Right renal pelvis (tissue), 4 donors: ENCODE data around the gene PLEKHN1. TPM values are rescaled to one million over a fixed set of nuclear protein-coding genes. Genes with fewer than 3 reads are reported as not detected.

ENCODE experiments used
- DNase-seq, 4 donors: peaks; one replicate each; pipeline ENCODE4 v3.0.0-alpha.2; 2013; ENCODE audit warnings: low read depth in 4 of 4, low spot score in 3 of 4, missing footprints in 1 of 4
- polyA plus RNA-seq, 4 donors: library from polyadenylated mRNA; unstranded; fragments of 120-200 nt; gene quantifications; one replicate each; pipeline ENCODE4 v1.2.1, GENCODE V29; 2013; ENCODE audit not compliant: insufficient read length in 4 of 4

PLEKHN1 gene, protein sequence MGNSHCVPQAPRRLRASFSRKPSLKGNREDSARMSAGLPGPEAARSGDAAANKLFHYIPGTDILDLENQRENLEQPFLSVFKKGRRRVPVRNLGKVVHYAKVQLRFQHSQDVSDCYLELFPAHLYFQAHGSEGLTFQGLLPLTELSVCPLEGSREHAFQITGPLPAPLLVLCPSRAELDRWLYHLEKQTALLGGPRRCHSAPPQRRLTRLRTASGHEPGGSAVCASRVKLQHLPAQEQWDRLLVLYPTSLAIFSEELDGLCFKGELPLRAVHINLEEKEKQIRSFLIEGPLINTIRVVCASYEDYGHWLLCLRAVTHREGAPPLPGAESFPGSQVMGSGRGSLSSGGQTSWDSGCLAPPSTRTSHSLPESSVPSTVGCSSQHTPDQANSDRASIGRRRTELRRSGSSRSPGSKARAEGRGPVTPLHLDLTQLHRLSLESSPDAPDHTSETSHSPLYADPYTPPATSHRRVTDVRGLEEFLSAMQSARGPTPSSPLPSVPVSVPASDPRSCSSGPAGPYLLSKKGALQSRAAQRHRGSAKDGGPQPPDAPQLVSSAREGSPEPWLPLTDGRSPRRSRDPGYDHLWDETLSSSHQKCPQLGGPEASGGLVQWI
- 1 to 10 TPM in 1 of 4 donors, under 1 TPM in 3; 0.13 to 1.2 (median 0.46) TPM for polyA plus RNA-seq

DNA sequence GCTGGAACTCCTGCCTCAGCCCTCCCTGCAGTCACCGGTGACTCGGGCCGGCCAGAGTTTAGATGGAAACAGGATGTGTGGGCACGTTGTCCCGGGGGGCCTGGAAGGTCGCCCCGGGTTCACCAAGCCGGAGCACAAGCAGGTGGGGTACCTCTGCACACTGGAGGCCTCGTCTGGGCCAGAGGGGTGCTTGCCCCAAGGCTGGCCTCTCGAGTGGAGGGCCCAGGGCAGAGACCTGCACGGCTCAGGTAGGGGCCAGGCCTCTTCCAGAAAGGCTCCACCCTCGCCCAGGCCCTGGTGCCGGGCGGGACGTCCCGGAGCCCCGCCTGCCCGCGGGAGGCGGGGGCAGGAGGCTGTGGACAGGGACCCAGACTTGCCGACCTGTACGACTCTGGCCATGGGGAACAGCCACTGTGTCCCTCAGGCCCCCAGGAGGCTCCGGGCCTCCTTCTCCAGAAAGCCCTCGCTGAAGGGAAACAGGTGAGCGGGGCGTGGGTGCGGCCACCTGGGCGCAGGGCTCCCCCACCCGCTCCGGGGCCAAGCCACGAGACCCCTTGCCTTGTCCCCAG, at the start of gene PLEKHN1:
TSS of gene PLEKHN1 (plus strand) at position 348 of the 569 bp plus-strand sequence. CDS start at position 398, 50 bp downstream.
- DNase-seq, result no peak

DNA sequence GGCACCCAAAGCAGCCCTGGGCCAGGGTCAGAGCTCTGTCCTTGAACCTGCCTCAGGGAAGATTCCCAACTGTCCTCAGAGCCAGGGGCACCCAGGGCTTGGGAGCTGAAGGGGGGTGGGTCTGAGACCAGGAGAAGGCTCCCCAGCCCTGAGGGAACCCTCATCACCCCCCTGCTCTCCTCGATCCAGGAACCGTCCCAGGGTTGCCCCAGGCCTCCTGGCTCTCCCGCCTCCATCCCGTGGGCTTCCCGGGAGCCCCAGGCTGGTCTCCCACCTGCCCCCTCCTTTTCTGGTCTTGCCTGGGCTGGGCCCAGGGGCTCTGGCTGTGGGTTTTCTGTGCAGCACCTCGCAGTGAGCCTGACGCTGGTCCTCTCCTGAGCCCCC, 49.2 kb upstream of the PLEKHN1 start:
- DNase-seq, result no peak

DNA sequence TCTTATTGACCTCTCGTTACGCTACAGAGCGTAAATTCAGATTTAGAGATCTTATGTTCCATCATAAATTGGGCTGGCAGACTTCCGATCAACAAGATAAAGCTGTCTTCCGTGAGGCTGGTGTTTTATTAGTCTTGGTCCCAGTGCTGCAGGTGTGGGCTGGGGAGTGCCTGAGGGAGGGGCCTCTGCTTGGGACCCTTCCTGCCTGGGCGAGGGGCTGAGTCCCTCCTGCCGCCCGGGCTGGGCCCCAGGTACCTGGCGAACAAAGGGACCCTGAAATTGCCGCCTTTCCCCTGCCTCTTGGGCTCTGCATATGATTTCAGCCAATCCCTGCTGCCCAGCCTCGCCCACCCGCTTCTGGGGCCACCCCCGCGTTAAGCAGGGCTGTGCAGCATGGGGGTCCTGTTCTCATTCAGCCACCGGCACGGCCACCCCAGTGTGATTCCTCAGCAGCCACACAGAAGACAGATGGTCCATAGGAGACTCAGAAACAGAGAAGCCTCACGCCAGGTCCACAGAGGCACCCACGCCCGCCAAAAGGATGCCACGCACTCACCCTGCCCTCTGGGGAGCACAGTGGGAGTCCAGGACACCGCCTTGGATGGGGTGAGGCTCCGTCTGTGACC, 48.7 kb upstream of the PLEKHN1 start:
- DNase-seq, result no peak

DNA sequence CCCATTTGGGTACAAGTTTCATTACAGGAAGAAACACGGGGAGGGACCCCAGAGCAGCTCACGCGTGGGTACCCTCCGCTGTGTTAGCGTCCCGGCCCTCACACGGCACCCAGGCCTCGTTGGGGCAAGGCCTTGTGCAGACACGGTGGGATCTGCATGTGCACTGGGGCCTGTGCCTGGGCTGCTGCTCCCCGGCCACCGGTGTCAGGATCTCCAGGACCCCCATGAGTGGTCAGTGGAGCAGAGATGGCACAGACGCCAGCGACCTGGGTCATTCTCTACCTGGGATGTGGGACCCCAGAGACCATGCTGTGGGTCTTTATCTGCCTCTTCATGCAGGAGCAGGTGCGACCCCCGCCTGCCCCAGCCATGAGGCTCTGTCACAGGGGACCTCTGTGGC, 47.9 kb upstream of the PLEKHN1 start:
- DNase-seq, result no peak

DNA sequence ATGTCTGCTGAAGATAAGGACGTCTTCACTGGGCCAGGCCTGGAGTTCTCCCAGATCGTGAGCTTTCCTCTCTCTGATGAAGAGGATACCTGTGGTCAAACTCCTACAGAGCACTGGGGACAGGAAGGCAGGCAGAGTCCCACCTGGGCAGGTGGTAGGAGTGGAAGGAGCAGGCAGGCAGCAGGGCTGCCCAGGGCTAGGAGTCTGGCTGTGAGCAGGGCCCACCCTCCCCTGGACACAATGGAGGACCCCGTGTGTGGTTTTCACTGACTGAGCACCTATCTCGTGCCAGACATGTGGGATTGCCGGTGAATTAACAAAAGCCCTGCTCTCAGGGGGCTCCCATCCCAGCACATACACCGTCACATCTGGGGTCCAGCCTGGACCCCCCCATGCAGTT, 47.4 kb upstream of the PLEKHN1 start:
- DNase-seq, result no peak

DNA sequence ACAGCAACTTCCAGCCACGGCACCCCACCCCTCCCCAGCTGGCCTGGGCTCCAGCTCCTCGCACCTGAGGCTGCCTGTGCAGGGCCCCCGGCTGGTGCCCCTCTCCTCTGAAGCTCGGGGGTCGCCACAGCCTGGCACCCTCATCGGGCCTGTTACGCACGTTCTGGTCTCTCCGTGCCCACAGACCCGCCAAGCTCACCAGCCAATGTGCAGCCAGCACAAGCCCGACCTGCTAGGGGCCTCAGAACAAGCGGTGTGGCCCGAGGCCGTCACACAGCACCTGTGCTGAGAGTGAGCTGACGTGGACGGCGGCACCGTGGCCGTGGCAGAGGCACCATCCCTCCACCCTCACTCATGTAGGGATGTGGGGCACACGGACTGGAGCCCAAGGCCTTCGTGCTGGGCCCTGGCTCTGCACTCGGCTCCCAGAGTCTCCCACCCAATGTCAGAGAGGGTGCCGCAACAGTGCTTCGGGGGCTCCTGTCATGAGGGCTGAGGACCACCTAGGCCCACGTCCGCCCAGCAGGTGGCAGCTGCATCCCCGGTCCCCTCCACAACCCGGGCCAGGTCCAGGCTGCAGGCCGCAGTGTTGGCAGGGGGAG, 46.9 kb upstream of the PLEKHN1 start:
- no peak for DNase-seq

DNA sequence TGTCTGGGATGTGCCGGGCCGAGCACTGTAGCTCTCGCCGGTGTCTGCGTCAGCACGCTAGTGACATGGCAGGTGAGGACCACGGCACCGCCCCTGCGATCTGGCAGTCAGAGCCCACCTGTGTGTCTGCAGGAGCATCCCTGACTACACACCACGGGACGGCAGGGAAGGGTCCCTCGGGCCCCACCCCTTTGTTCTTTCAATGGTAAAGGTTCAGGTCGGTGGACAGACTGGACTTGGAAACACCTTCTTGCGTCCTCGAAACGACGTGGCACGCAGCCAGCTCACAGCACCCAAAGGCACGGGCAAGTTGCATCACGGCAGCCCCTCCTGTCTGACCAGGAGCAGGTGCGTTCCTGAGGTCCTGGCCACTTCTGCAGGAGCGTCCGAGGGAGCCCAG, 46.3 kb upstream of the PLEKHN1 start:
- DNase-seq, result no peak

DNA sequence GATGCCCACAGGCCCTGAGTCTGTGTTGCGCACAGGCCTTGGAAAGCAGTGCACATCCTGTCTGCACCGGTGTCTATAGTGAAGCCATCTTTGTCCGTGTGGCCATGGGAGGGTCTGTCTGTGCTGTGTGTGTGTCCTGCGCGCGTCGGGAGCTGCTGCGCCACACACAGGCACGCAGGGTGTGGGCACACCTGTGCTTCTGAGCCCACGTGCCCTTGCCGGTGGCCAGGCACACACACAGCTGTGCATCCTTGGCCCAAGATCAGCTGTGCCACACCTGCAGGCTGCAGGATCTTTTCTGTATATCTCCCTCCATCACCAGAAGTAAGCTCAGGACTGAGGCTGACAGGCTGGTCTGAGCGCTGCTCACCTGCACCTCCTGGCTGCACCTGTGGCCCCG, 45.8 kb upstream of the PLEKHN1 start:
- no peak for DNase-seq

DNA sequence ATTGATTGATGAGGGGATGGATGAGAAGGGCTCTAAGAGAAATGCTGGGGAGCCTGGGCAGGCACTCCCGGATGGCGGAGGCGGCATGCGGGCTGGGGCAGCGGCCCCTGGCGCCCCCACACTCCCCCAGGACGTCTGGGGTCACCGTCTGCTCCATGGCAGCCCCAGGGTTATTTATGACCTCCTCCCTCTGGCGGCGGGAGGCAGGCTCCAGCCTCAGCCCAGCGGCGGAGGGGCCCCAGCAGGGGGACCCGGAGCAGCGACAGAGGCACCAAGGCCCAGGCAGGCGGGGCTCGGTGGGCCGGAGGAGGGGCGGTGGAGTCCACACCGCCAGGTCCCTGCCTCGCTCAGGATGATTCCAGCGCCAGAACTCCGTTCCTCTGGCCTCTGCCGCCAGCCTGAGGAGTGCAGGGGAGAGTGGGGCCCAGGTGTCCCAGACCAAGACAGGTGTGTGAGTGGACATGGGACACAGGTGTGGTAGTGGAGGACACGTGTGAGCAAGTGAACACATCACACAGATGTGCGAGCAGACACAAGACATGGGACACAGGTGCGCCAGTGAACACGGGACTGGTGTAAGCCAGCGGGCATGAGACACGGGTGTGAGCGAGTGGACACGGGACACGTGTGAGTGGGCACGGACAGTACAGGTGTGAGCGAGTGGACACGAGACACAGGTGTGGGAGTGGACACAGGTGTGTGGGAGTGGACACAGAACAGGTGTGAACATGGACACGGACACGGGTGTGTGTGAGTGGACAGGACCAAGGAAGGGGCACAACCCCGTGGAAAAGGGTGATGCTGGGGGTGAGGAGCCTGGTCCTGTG, 45.1 kb upstream of the PLEKHN1 start:
- peak in 3 of 4 donors; percentile 82 to 87 (median 85) for DNase-seq

DNA sequence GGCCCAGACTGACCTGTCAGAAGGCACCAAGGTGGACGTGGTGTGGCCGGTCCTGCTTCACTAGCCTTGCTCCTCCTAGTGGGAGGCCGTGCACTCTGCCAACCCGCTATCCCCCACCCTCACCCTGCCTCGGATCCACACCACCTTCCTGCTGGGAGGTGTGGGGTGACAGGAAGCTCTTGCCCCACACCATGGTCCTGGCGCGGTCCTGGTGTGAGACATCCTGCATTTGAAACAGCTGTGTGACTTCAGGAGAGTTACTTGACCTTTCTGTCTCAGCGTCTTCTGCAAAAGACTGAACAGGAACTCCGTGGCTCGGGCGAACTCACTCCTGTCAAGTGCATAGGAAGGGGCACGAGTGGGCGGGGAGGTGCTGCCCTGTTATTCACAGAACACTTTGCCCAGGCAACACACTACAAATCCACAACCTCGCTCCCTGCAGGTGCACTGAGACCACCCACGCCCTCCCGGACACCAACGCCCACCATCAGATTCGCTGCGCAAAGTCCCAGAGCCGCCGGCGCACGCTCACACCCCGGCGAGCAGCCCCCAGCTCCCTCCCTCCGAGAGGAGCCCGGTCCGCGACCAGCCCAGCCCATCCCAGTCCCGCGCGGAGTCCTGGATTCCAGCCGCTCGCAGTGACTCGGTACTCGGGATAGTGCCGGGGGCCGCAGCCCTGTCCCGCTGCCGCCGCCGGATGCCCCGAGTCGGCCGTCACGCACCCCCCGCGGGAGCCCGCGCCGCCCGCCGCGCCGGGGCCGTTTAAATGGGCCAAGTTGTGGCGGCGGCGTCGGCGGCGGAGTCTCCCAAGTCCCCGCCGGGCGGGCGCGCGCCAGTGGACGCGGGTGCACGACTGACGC, 42.9 kb upstream of the PLEKHN1 start, which contains the start of gene SAMD11:
TSS of gene SAMD11 (plus strand) at position 793 of the 860 bp plus-strand sequence. CDS start 509 bp downstream, outside the sequence.
- peak in 2 of 4 donors; percentile 80 to 82 for DNase-seq

DNA sequence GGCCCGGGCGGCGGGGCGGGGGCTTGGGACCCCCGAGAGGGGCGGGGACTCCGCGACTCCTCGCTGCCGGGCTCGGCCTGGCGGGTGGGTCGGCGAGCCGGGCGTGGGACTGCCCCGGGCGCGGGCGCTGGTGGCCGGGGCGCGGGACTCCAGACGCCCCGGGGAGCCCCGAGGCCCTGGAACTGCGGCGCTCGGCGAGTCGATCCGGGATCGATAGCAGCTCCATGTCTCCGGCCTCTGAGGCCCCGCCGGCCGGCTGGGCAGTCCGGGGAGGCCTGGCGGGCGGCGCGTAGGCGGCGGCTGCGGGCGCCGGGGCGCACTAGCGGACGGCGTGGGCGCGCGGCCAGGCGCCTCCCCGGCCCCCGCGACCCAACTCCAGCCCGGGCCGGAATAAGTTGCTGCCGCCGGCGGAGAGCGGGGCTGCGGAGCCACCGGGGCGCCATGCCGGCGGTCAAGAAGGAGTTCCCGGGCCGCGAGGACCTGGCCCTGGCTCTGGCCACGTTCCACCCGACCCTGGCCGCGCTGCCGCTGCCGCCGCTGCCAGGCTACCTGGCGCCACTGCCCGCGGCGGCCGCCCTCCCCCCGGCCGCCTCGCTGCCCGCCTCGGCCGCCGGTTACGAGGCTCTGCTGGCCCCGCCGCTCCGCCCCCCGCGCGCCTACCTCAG, 42.2 kb upstream of the PLEKHN1 start:
- no peak for DNase-seq

DNA sequence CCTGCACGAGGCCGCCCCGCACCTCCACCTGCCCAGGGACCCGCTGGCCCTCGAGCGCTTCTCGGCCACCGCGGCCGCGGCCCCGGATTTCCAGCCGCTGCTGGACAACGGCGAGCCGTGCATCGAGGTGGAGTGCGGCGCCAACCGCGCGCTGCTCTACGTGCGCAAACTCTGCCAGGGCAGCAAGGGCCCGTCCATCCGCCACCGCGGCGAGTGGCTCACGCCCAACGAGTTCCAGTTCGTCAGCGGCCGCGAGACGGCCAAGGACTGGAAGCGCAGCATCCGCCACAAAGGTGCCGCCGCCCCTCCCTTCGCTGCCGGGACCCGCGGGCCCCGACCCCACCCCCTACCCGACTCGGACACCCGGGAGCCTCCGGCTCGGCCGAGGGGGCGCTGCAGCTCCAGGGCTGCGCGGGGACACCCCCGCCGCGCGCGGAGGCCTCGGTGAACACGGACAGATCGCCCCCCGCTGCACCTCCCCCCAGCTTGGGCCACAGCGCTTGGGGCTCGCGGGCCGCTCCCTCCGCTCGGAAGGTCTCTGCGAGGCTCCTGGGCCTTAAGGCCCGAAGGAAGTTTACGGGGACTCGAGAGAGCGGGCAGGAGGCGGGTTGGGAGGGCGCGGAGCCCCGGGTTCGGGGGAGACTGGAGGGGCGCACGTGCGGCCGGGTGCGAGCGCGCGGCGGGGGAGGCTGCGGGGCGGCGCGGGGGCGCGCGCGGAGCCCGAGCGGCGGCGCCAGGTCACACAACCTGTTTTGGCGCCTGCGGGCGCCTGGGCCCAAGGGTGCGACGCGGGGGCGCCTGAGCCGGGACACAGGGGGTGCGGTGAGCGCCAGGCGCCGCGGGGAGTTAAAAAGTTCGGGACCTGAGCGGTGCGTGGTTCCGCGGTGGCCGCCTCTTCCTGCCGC, 41.4 kb upstream of the PLEKHN1 start:
- no peak for DNase-seq

DNA sequence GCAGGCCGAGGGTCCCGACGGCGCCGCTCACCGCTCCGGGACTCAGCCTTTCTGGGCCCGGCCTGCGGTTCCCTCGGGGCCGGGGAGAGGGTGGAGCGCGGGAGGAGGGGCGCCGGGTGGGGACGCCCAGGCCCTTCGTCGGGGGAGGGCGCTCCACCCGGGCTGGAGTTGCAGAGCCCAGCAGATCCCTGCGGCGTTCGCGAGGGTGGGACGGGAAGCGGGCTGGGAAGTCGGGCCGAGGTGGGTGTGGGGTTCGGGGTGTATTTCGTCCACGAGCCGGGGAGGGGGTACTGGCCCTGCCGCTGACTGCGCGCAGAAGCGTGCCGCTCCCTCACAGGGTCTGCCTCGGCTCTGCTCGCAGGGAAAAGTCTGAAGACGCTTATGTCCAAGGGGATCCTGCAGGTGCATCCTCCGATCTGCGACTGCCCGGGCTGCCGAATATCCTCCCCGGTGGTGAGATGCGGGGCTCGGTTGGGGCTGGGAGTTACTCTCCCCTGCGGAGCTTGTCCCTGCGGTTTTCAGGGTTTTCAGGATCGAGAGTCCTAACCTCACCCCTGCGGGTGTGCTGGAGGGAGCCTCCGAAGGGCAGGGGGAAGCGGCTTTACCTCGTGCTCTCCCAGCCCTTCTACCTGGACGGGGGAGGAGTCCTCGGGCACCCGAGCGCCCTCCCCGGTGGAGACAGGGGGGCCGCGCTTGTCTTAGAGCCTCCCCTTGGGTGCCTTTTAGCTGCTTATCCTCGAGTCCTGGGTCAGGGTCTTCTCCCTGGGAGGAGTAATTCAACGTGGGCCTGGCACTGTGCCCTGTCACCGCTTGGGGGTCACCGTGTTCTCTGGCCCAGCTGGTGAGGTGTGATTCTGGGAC, 40.5 kb upstream of the PLEKHN1 start:
- no peak for DNase-seq

DNA sequence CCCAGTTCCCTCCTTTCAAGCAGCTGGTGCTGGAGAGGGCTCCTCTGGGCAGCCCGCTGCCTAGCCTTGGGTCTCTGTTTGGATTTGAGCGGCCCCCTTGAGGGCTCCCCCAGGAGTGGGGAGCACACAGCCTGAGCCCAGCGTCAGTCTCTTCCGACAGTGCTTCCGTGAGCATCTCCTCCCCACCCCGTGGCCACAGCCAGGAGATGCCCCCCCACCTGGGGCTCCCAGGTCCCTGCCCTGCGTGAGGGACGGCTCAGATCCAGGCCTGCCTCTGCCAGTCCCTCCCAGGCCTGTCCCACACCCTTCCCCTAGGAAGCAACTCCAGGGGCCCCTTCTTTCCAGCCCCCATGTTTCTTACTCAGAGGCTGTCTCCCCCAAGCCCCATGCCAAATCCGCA, 39.0 kb upstream of the PLEKHN1 start:
- no peak for DNase-seq

DNA sequence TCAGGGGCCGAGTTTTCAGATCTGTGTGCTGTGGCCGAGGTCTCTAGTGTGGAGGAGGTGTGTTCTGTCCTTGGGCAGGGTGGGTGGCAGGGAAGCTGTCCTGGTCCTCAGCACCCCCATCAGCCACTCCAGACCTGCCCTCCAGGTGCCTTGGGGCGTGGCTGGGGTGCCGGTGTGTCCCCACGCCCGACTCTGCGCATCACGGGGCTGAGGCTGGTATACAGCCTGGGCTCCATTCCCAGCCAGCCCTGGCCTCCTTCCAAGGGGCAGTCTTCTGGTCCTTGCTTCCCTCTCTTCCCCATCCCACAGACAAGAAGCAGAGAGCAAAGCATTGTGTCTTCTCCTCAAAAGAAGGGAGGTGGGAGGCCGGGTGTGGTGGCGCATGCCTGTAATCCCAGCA, 38.5 kb upstream of the PLEKHN1 start:
- no peak for DNase-seq

DNA sequence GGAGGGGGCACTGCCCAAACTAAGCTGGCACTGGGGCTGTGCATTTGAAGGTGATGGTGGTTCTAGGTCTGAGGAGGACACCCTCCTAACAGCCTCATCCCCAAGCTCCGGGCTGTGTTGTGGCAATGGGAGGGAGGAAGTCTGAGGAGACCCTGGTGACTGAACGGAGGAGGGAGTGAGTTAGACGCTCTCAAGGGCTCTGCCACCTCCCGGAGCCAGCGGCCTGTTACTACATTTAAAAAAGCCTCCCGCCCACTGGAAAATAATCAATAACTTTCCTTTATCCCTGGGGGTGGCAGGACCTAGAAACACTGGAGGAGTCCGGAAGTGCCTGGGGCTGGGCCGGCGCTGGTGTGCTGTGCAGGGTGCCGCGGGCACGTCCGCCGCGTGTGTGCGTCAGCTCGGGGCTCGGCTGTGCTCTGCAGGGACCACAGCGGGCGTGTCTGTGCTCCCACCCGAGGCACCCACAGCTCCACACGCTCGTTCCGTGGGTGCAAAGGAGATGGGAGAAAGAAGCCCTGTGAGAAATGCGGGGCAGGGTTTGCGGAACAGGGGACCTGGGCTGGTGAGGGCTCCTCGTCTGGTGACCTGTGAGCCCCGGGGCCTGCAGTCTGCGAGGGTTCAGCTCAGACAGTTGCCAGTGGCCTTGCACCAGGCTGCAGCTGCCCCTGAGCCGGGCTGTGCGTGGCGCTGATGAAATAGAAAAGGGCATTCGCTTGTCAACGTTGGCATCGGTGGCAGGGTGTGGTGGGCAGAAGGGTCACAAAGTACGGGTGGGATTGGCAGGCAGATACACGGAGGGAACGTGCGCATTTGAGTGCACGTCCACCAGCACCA, 37.2 kb upstream of the PLEKHN1 start:
- no peak for DNase-seq
